A549 (cell line): ENCODE results near the gene SLC25A40. TPM values are rescaled to one million over a fixed set of nuclear protein-coding genes. Genes with fewer than 3 reads are reported as not detected.

Source experiments
- ATAC-seq, 2 experiments: fragments of 200-7000 bp in 1 of 2; fragments of >200 bp in 1 of 2; cut with Nextera tagmentation in 1 of 2; cut with Tn5 transposase in 1 of 2; 3 replicates each; pipeline versions ENCODE4 v1.8.0 to v1.9.1; 2018 to 2020; ENCODE audit warnings: mild to moderate bottlenecking in 1 of 2, moderate library complexity in 1 of 2
- CTCF ChIA-PET: fragments of 300-600 bp; sonication (Branson Sonifier 250); formaldehyde crosslinking; extraction: SDS; loops from one replicate; lab custom pipeline; 2021; ENCODE audit warnings: antibody characterized with exemption, inconsistent platforms; lab: Yijun Ruan, JAX
- POLR2A ChIA-PET: fragments of 350-600 bp; formaldehyde crosslinking; extraction: SDS; loops from one replicate; lab custom pipeline; 2021; ENCODE audit warnings: antibody characterized with exemption, inconsistent platforms; lab: Yijun Ruan, JAX
- DNase-seq, 2 experiments: peaks; one replicate each; pipeline versions ENCODE4 v3.0.0 to v3.0.0-alpha.2; 2011 to 2016; ENCODE audit warnings: low read depth in 1 of 2, low spot score in 1 of 2
- FAIRE-seq: peaks from 2 replicates; lab custom pipeline; 2011; peaks lifted over from hg19 to GRCh38; lab: Jason Lieb, UNC
- H3K27ac ChIP-seq, 2 experiments: fragments of >200 bp; sonication (Bioruptor Twin); formaldehyde crosslinking; 3 replicates each; pipeline ENCODE4 v1.5.1; 2016 to 2017
- H3K4me1 ChIP-seq: fragments of >200 bp; sonication (Bioruptor Twin); formaldehyde crosslinking; 3 replicates; pipeline ENCODE4 v1.6.1; 2016
- H3K4me2 ChIP-seq: fragments of >200 bp; sonication (Bioruptor Twin); formaldehyde crosslinking; 3 replicates; pipeline ENCODE4 v1.6.1; 2016
- H3K4me3 ChIP-seq: fragments of >200 bp; sonication (Bioruptor Twin); formaldehyde crosslinking; 3 replicates; pipeline ENCODE4 v1.5.1; 2016
- H3K9me3 ChIP-seq: fragments of >200 bp; sonication (Bioruptor Twin); formaldehyde crosslinking; 3 replicates; pipeline ENCODE4 v1.6.1; 2016
- ATOH8 ChIP-seq: fragments of 250-450 bp; sonication (Bioruptor Pico); IDR thresholded peaks from 2 replicates; pipeline ENCODE4 v1.5.0; 2020; ENCODE audit warnings: low read depth, mild to moderate bottlenecking, moderate library complexity
- BHLHE40 ChIP-seq: IDR thresholded peaks from 2 replicates; pipeline ENCODE4 v1.6.1; 2012; ENCODE audit warnings: low read depth, low read length, inconsistent platforms
- CBX2 ChIP-seq: fragments of 200-600 bp; sonication (generic); IDR thresholded peaks from 2 replicates; pipeline ENCODE4 v1.6.1; 2016; ENCODE audit warnings: low read depth, mild to moderate bottlenecking, borderline replicate concordance
- CBX8 ChIP-seq: fragments of 200-600 bp; sonication (generic); IDR thresholded peaks from 2 replicates; pipeline ENCODE4 v1.6.1; 2016
- CTCF ChIP-seq: fragments of >200 bp; sonication (Bioruptor Twin); formaldehyde crosslinking; IDR thresholded peaks from 3 replicates; pipeline ENCODE4 v1.5.1; 2016
- ESRRA ChIP-seq: fragments of 150-350 bp; IDR thresholded peaks from 2 replicates; pipeline ENCODE4 v1.6.1; 2014; ENCODE audit warnings: mild to moderate bottlenecking, low read length, borderline replicate concordance
- HDAC2 ChIP-seq: fragments of 200-600 bp; sonication (generic); IDR thresholded peaks from 2 replicates; pipeline ENCODE4 v1.6.1; 2016
- HMGXB4 ChIP-seq: fragments of 250-450 bp; sonication (Bioruptor Pico); IDR thresholded peaks from 2 replicates; pipeline ENCODE4 v1.5.0; 2021; ENCODE audit warnings: mild to moderate bottlenecking, moderate library complexity, borderline replicate concordance
- HOXA7 ChIP-seq: fragments of 250-450 bp; sonication (Bioruptor Pico); IDR thresholded peaks from 2 replicates; pipeline ENCODE4 v1.5.0; 2020; ENCODE audit warnings: mild to moderate bottlenecking, moderate library complexity
- HOXB13 ChIP-seq: fragments of 250-450 bp; sonication (Bioruptor Pico); IDR thresholded peaks from 2 replicates; pipeline ENCODE4 v1.5.0; 2020; ENCODE audit warnings: low read depth, mild to moderate bottlenecking, moderate library complexity
- JUNB ChIP-seq: fragments of >200 bp; sonication (Bioruptor Twin); formaldehyde crosslinking; IDR thresholded peaks from 2 replicates; pipeline ENCODE4 v1.6.1; 2016
- MAFK ChIP-seq: fragments of 450-650 bp; IDR thresholded peaks from 2 replicates; pipeline ENCODE4 v1.6.1; 2014; ENCODE audit not compliant: partially characterized antibody
- RAD21 ChIP-seq, 2 experiments: fragments of >200 bp in 1 of 2; sonication (Bioruptor Twin) in 1 of 2; formaldehyde crosslinking in 1 of 2; IDR thresholded peaks in 1 of 2; conservative IDR thresholded peaks in 1 of 2; 2 replicates in 1 of 2; 3 replicates in 1 of 2; pipeline ENCODE4 v1.6.1; 2012 to 2018; ENCODE audit warnings: inconsistent platforms in 1 of 2
- RCOR1 ChIP-seq: fragments of 150-350 bp; IDR thresholded peaks from 2 replicates; pipeline ENCODE4 v1.6.1; 2014; ENCODE audit warnings: antibody characterized with exemption, low read length, low read depth
- REST ChIP-seq: fragments of 200-600 bp; sonication (generic); IDR thresholded peaks from 2 replicates; pipeline ENCODE4 v1.6.1; 2016; ENCODE audit warnings: antibody characterized with exemption, mild to moderate bottlenecking, moderate library complexity
- RFX5 ChIP-seq: fragments of 450-650 bp; IDR thresholded peaks from 2 replicates; pipeline ENCODE4 v1.7.1; 2014; ENCODE audit warnings: antibody characterized with exemption, mild to moderate bottlenecking, moderate library complexity
- SMC3 ChIP-seq: fragments of >200 bp; sonication (Bioruptor Twin); formaldehyde crosslinking; IDR thresholded peaks from 3 replicates; pipeline ENCODE4 v1.6.1; 2018; ENCODE audit warnings: inconsistent platforms
- SREBF2 ChIP-seq: fragments of 450-650 bp; IDR thresholded peaks from 2 replicates; pipeline ENCODE4 v1.6.1; 2014; ENCODE audit warnings: mild to moderate bottlenecking, moderate library complexity
- TFCP2L1 ChIP-seq: fragments of 250-450 bp; sonication (Bioruptor Pico); IDR thresholded peaks from 2 replicates; pipeline ENCODE4 v1.5.0; 2021; ENCODE audit warnings: mild to moderate bottlenecking
- WGBS: methylation state at CpG from one replicate; pipeline ENCODE4 v1.1.6; 2017; ENCODE audit errors: missing lambda C conversion rate; 5-methylcytosine and 5-hydroxymethylcytosine counted together
- polyA plus RNA-seq, 4 experiments: library from polyadenylated mRNA; depleted of rRNA in 3 of 4; stranded (reverse); fragments of >200 nt; fragmentation: RNase III in 1 of 4; extraction: RNeasy Plus Mini Kit Qiagen cat#74134 plus additional on column Dnase treatment in 1 of 4; gene quantifications; 2 replicates in 3 of 4; 3 replicates in 1 of 4; pipeline ENCODE4 v1.2.3, GENCODE V29; 2011 to 2017

Gene SLC25A40
- polyA plus RNA-seq, 2 of the 4 experiments (the other 2 are of a cell fraction): 11.8 to 22.0 TPM

- TF ChIP-seq CBX8 (no peak), HDAC2 (no peak), RFX5 (no peak), RCOR1 (no peak), ATOH8 (CRISPR knock-in tag) (no peak), RAD21 (conservative IDR thresholded peaks at IDR 0.05 in 1 of 2, IDR thresholded peaks at IDR 0.05 in 1 of 2) (peak; percentile 75 to 77), TFCP2L1 (CRISPR knock-in tag) (no peak), HOXA7 (CRISPR knock-in tag) (no peak), REST (no peak), BHLHE40 (no peak), MAFK (no peak), SMC3 (peak; percentile 77), CTCF (peak; percentile 77), CBX2 (no peak), JUNB (no peak), ESRRA (no peak), HMGXB4 (no peak), HOXB13 (CRISPR knock-in tag) (no peak), SREBF2 (no peak)
- ATAC-seq: peak; percentile 84 to 89
- 0% methylated on average over 4 of the region's 4 CpGs for whole genome bisulfite sequencing
- POLR2A ChIA-PET: no interaction called here
- Histone ChIP-seq H3K9me3 (no peaks in the 10 kb centered on the region; the same call in 2 of the 3 replicates), H3K4me2 (no peak overlapping the region), H3K4me3 (no peak overlapping the region), H3K4me1 (no peaks in the 10 kb centered on the region), H3K27ac (no peak overlapping the region)
- FAIRE-seq: peak; percentile 77
- CTCF ChIA-PET: interaction anchor here (0.6 to 2.0 kb wide), 11 partner anchors 13 to 316 kb away, joined by 3 to 18 read pairs (median 3); no protein-coding TSS in a partner anchor
- peak; percentile 7 to 62 for DNase-seq
Observed at GRCh38 chr7:87797798-87798403, 78.3 kb downstream of the SLC25A40 start.
